Tibial nerve (tissue), 4 donors: ENCODE measurements around the gene COG5. TPM values are rescaled to one million over a fixed set of nuclear protein-coding genes. Genes with fewer than 3 reads are reported as not detected.

Source experiments
- DNase-seq, 2 donors: peaks; one replicate each; pipeline ENCODE4 v3.0.0-alpha.2; 2019; ENCODE audit warnings: low spot score in 2 of 2
- H3K27ac ChIP-seq, 4 donors: fragments of 200-600 bp; sonication (generic) in 3 of 4; one replicate each; pipeline ENCODE4 v1.5.1; 2017 to 2019; ENCODE audit warnings: mild to moderate bottlenecking in 1 of 4
- H3K27me3 ChIP-seq, 2 donors: fragments of 200-600 bp; sonication (generic) in 1 of 2; one replicate each; pipeline versions ENCODE4 v1.5.1 to v1.6.0; 2017 to 2019
- H3K36me3 ChIP-seq, 3 donors: fragments of 200-600 bp; sonication (generic); one replicate each; pipeline ENCODE4 v1.5.1; 2018 to 2019
- H3K4me1 ChIP-seq, 4 donors: fragments of 200-600 bp; sonication (generic) in 3 of 4; one replicate each; pipeline ENCODE4 v1.5.1; 2017 to 2019
- H3K4me3 ChIP-seq, 4 donors: fragments of 200-600 bp; sonication (generic) in 3 of 4; one replicate each; pipeline ENCODE4 v1.5.1; 2017 to 2019; ENCODE audit warnings: mild to moderate bottlenecking in 1 of 4, moderate library complexity in 1 of 4
- H3K9me3 ChIP-seq, 4 donors: fragments of 200-600 bp; sonication (generic) in 3 of 4; one replicate each; pipeline ENCODE4 v1.5.1; 2017 to 2019
- CTCF ChIP-seq, 5 experiments: fragments of 200-600 bp in 3 of 5; fragments of 450-650 bp in 2 of 5; sonication (generic) in 3 of 5; IDR thresholded peaks; one replicate each; pipeline ENCODE4 v1.5.1; 2016 to 2019; ENCODE audit warnings: antibody characterized with exemption in 5 of 5, mild to moderate bottlenecking in 3 of 5, moderate library complexity in 2 of 5
- EP300 ChIP-seq, 2 donors: sonication (generic); formaldehyde crosslinking; IDR thresholded peaks; one replicate each; pipeline ENCODE4 v1.6.1; 2017; ENCODE audit warnings: antibody characterized with exemption in 2 of 2, mild to moderate bottlenecking in 1 of 2
- POLR2A ChIP-seq, 2 donors: fragments of 450-650 bp; IDR thresholded peaks; one replicate each; pipeline ENCODE4 v1.6.1; 2017; ENCODE audit warnings: antibody characterized with exemption in 2 of 2, mild to moderate bottlenecking in 2 of 2, moderate library complexity in 2 of 2
- WGBS, 2 donors: methylation state at CpG; one replicate each; pipeline ENCODE4 v1.1.5; 2018; 5-methylcytosine and 5-hydroxymethylcytosine counted together
- total RNA-seq, 4 donors: library from RNA; depleted of rRNA; stranded (reverse); fragments of >200 nt; gene quantifications; one replicate each; pipeline ENCODE4 v1.1.0, GENCODE V29; 2016

The COG5 gene
- total RNA-seq, 4 donors from 2014 or later = 26.7 to 35.7 (median 32.6) TPM

- H3K9me3 ChIP-seq = no peaks in the 10 kb centered on the region
- H3K4me3 ChIP-seq = no peak overlapping the region
- no peak overlapping the region for H3K27ac ChIP-seq
- no peak for DNase-seq
- H3K36me3 ChIP-seq = peaks cover 0 to 97% (median 18%) of the 10 kb centered on the region in 3 donors
- no peaks in the 10 kb centered on the region for H3K27me3 ChIP-seq
- 89 to 95% methylated on average over 6 of the region's 6 CpGs for WGBS, 2 donors
- H3K4me1 ChIP-seq = peaks cover 0 to 16% (median 0%) of the 10 kb centered on the region in 4 donors
- TF ChIP-seq POLR2A (IDR thresholded peaks at IDR 0.05) = no peak
- no peak for TF ChIP-seq EP300 (IDR thresholded peaks at IDR 0.05)
- no peak for TF ChIP-seq CTCF (IDR thresholded peaks at IDR 0.05)
Observed at GRCh38 chr7:107206136-107206535, 357.6 kb downstream of the COG5 start.

- Histone ChIP-seq H3K9me3 (no peaks in the 10 kb centered on the region), H3K27ac (no peak overlapping the region), H3K4me3 (no peak overlapping the region), H3K4me1 (peaks cover 0 to 15% (median 0%) of the 10 kb centered on the region in 4 donors), H3K27me3 (no peaks in the 10 kb centered on the region), H3K36me3 (peaks cover 0 to 97% (median 25%) of the 10 kb centered on the region in 3 donors)
- TF ChIP-seq POLR2A (IDR thresholded peaks at IDR 0.05) (no peak), EP300 (IDR thresholded peaks at IDR 0.05) (no peak), CTCF (IDR thresholded peaks at IDR 0.05) (no peak)
- WGBS, 2 donors = 91 to 93% methylated on average over 7 of the region's 7 CpGs
- no peak for DNase-seq
Observed at GRCh38 chr7:107203607-107204006, 360.1 kb downstream of the COG5 start.

- H3K9me3 ChIP-seq = no peaks in the 10 kb centered on the region
- no peak for DNase-seq
- H3K4me1 ChIP-seq = no peaks in the 10 kb centered on the region
- peaks cover 0 to 100% (median 31%) of the 10 kb centered on the region in 3 donors for H3K36me3 ChIP-seq
- H3K4me3 ChIP-seq = no peak overlapping the region
- peak in 1 of 5 experiments; percentile 15 for TF ChIP-seq CTCF (IDR thresholded peaks at IDR 0.05)
- no peak for TF ChIP-seq POLR2A (IDR thresholded peaks at IDR 0.05)
- TF ChIP-seq EP300 (IDR thresholded peaks at IDR 0.05) = no peak
- H3K27me3 ChIP-seq = no peaks in the 10 kb centered on the region
- H3K27ac ChIP-seq = no peak overlapping the region
- WGBS, 2 donors = 67 to 77% methylated on average over 4 of the region's 4 CpGs
Observed at GRCh38 chr7:107201795-107202450, 361.8 kb downstream of the COG5 start.

- no peak overlapping the region for H3K27ac ChIP-seq
- H3K4me3 ChIP-seq = no peak overlapping the region
- DNase-seq = no peak
- H3K9me3 ChIP-seq = no peaks in the 10 kb centered on the region
- H3K4me1 ChIP-seq = peaks cover 0 to 18% (median 0%) of the 10 kb centered on the region in 4 donors
- no peaks in the 10 kb centered on the region for H3K27me3 ChIP-seq
- TF ChIP-seq EP300 (IDR thresholded peaks at IDR 0.05) (no peak), POLR2A (IDR thresholded peaks at IDR 0.05) (no peak), CTCF (IDR thresholded peaks at IDR 0.05) (no peak)
- 91 to 95% methylated on average over 10 of the region's 10 CpGs for WGBS, 2 donors
- peaks cover 0 to 88% (median 25%) of the 10 kb centered on the region in 3 donors for H3K36me3 ChIP-seq
Observed at GRCh38 chr7:107196834-107197610, 366.7 kb downstream of the COG5 start.

- WGBS, 2 donors = 25 to 44% methylated on average over 1 of the region's 1 CpG
- peaks cover 0 to 87% (median 16%) of the 10 kb centered on the region in 3 donors for H3K36me3 ChIP-seq
- DNase-seq = no peak
Observed at GRCh38 chr7:107194052-107194451, 369.7 kb downstream of the COG5 start.

More at GRCh38 chr7:107194052-107194451, 369.7 kb downstream of the COG5 start:
- H3K4me1 ChIP-seq = peaks cover 0 to 18% (median 0%) of the 10 kb centered on the region in 4 donors
- H3K4me3 ChIP-seq = no peak overlapping the region
- TF ChIP-seq CTCF (IDR thresholded peaks at IDR 0.05) (no peak), EP300 (IDR thresholded peaks at IDR 0.05) (no peak), POLR2A (IDR thresholded peaks at IDR 0.05) (no peak)
- no peaks in the 10 kb centered on the region for H3K9me3 ChIP-seq
- no peaks in the 10 kb centered on the region for H3K27me3 ChIP-seq
- H3K27ac ChIP-seq = peak overlapping the region in 1 of 4 donors; percentile 19
